ENCODE data around the gene ZNF784.

ZNF784 gene

GRCh38 chr19:55623561-55623960 is 805 bp downstream of the ZNF784 start:
- Histone ChIP-seq H3K36me3 (ENCODE audit: control insufficient read depth in 1 of 2, insufficient read depth in 2 of 2, low read length in 2 of 2) (peaks cover 3 to 19% of the 10 kb centered on the region in 2 donors), H3K4me3 (ENCODE audit: low read depth in 1 of 2, low read length in 2 of 2) (peak overlapping the region in 1 of 2 donors; percentile 13), H3K27ac (ENCODE audit: low read length) (no peak overlapping the region), H3K4me1 (ENCODE audit: control insufficient read depth in 1 of 2, insufficient read depth in 2 of 2, low read length in 2 of 2) (peaks cover 0 to 15% of the 10 kb centered on the region in 2 donors), H3K9me3 (ENCODE audit: control insufficient read depth in 1 of 2, low read length in 2 of 2) (no peaks in the 10 kb centered on the region), H3K27me3 (ENCODE audit: low read depth, low read length) (no peaks in the 10 kb centered on the region)

- no peak overlapping the region for H3K4me3 ChIP-seq (ENCODE audit: low read depth in 1 of 2, low read length in 2 of 2)
- H3K36me3 ChIP-seq (ENCODE audit: control insufficient read depth in 1 of 2, insufficient read depth in 2 of 2, low read length in 2 of 2): peaks cover 3 to 19% of the 10 kb centered on the region in 2 donors
- no peaks in the 10 kb centered on the region for H3K9me3 ChIP-seq (ENCODE audit: control insufficient read depth in 1 of 2, low read length in 2 of 2)
- no peak overlapping the region for H3K27ac ChIP-seq (ENCODE audit: low read length)
- H3K27me3 ChIP-seq (ENCODE audit: low read depth, low read length): no peaks in the 10 kb centered on the region
- peaks cover 0 to 15% of the 10 kb centered on the region in 2 donors for H3K4me1 ChIP-seq (ENCODE audit: control insufficient read depth in 1 of 2, insufficient read depth in 2 of 2, low read length in 2 of 2)
Measured at GRCh38 chr19:55623130-55623529, 1.2 kb downstream of the ZNF784 start.

GRCh38 chr19:55622242-55622969 is 2.0 kb downstream of the ZNF784 start:
- Histone ChIP-seq H3K27ac (ENCODE audit: low read length) (no peak overlapping the region), H3K36me3 (ENCODE audit: control insufficient read depth in 1 of 2, insufficient read depth in 2 of 2, low read length in 2 of 2) (peaks cover 3 to 22% of the 10 kb centered on the region in 2 donors), H3K27me3 (ENCODE audit: low read depth, low read length) (no peaks in the 10 kb centered on the region), H3K4me1 (ENCODE audit: control insufficient read depth in 1 of 2, insufficient read depth in 2 of 2, low read length in 2 of 2) (peaks cover 0 to 15% of the 10 kb centered on the region in 2 donors), H3K9me3 (ENCODE audit: control insufficient read depth in 1 of 2, low read length in 2 of 2) (no peaks in the 10 kb centered on the region), H3K4me3 (ENCODE audit: low read depth in 1 of 2, low read length in 2 of 2) (no peak overlapping the region)

- no peak overlapping the region for H3K4me3 ChIP-seq (ENCODE audit: low read depth in 1 of 2, low read length in 2 of 2)
- no peaks in the 10 kb centered on the region for H3K27me3 ChIP-seq (ENCODE audit: low read depth, low read length)
- peaks cover 3 to 27% of the 10 kb centered on the region in 2 donors for H3K36me3 ChIP-seq (ENCODE audit: control insufficient read depth in 1 of 2, insufficient read depth in 2 of 2, low read length in 2 of 2)
- no peaks in the 10 kb centered on the region for H3K9me3 ChIP-seq (ENCODE audit: control insufficient read depth in 1 of 2, low read length in 2 of 2)
- no peak overlapping the region for H3K27ac ChIP-seq (ENCODE audit: low read length)
- H3K4me1 ChIP-seq (ENCODE audit: control insufficient read depth in 1 of 2, insufficient read depth in 2 of 2, low read length in 2 of 2): peaks cover 0 to 15% of the 10 kb centered on the region in 2 donors
Measured at GRCh38 chr19:55621673-55622231, 2.6 kb downstream of the ZNF784 start.

- Histone ChIP-seq H3K4me3 (ENCODE audit: low read depth in 1 of 2, low read length in 2 of 2) (no peak overlapping the region), H3K9me3 (ENCODE audit: control insufficient read depth in 1 of 2, low read length in 2 of 2) (no peaks in the 10 kb centered on the region), H3K27me3 (ENCODE audit: low read depth, low read length) (no peaks in the 10 kb centered on the region), H3K4me1 (ENCODE audit: control insufficient read depth in 1 of 2, insufficient read depth in 2 of 2, low read length in 2 of 2) (peaks cover 0 to 15% of the 10 kb centered on the region in 2 donors), H3K27ac (ENCODE audit: low read length) (no peak overlapping the region), H3K36me3 (ENCODE audit: control insufficient read depth in 1 of 2, insufficient read depth in 2 of 2, low read length in 2 of 2) (peaks cover 3 to 32% of the 10 kb centered on the region in 2 donors)
Measured at GRCh38 chr19:55621205-55621672, 3.1 kb downstream of the ZNF784 start.

GRCh38 chr19:55620410-55621204 is 3.8 kb downstream of the ZNF784 start:
- H3K36me3 ChIP-seq (ENCODE audit: control insufficient read depth in 1 of 2, insufficient read depth in 2 of 2, low read length in 2 of 2): peaks cover 3 to 38% of the 10 kb centered on the region in 2 donors
- no peaks in the 10 kb centered on the region for H3K9me3 ChIP-seq (ENCODE audit: control insufficient read depth in 1 of 2, low read length in 2 of 2)
- H3K4me3 ChIP-seq (ENCODE audit: low read depth in 1 of 2, low read length in 2 of 2): no peak overlapping the region
- no peaks in the 10 kb centered on the region for H3K27me3 ChIP-seq (ENCODE audit: low read depth, low read length)
- no peak overlapping the region for H3K27ac ChIP-seq (ENCODE audit: low read length)
- H3K4me1 ChIP-seq (ENCODE audit: control insufficient read depth in 1 of 2, insufficient read depth in 2 of 2, low read length in 2 of 2): peaks cover 0 to 15% of the 10 kb centered on the region in 2 donors

- peaks cover 3 to 49% of the 10 kb centered on the region in 2 donors for H3K36me3 ChIP-seq (ENCODE audit: control insufficient read depth in 1 of 2, insufficient read depth in 2 of 2, low read length in 2 of 2)
- H3K27me3 ChIP-seq (ENCODE audit: low read depth, low read length): no peaks in the 10 kb centered on the region
- no peaks in the 10 kb centered on the region for H3K9me3 ChIP-seq (ENCODE audit: control insufficient read depth in 1 of 2, low read length in 2 of 2)
- peaks cover 0 to 9% of the 10 kb centered on the region in 2 donors for H3K4me1 ChIP-seq (ENCODE audit: control insufficient read depth in 1 of 2, insufficient read depth in 2 of 2, low read length in 2 of 2)
- no peak overlapping the region for H3K27ac ChIP-seq (ENCODE audit: low read length)
- H3K4me3 ChIP-seq (ENCODE audit: low read depth in 1 of 2, low read length in 2 of 2): no peak overlapping the region
Measured at GRCh38 chr19:55619286-55619685, 5.1 kb downstream of the ZNF784 start.

GRCh38 chr19:55618426-55618825 is 5.9 kb downstream of the ZNF784 start:
- Histone ChIP-seq H3K4me1 (ENCODE audit: control insufficient read depth in 1 of 2, insufficient read depth in 2 of 2, low read length in 2 of 2) (peaks cover 0 to 3% of the 10 kb centered on the region in 2 donors), H3K4me3 (ENCODE audit: low read depth in 1 of 2, low read length in 2 of 2) (no peak overlapping the region), H3K27ac (ENCODE audit: low read length) (no peak overlapping the region), H3K9me3 (ENCODE audit: control insufficient read depth in 1 of 2, low read length in 2 of 2) (no peaks in the 10 kb centered on the region), H3K27me3 (ENCODE audit: low read depth, low read length) (no peaks in the 10 kb centered on the region), H3K36me3 (ENCODE audit: control insufficient read depth in 1 of 2, insufficient read depth in 2 of 2, low read length in 2 of 2) (peaks cover 3 to 49% of the 10 kb centered on the region in 2 donors)

- H3K9me3 ChIP-seq (ENCODE audit: control insufficient read depth in 1 of 2, low read length in 2 of 2): no peaks in the 10 kb centered on the region
- no peak overlapping the region for H3K4me3 ChIP-seq (ENCODE audit: low read depth in 1 of 2, low read length in 2 of 2)
- H3K27me3 ChIP-seq (ENCODE audit: low read depth, low read length): no peaks in the 10 kb centered on the region
- H3K27ac ChIP-seq (ENCODE audit: low read length): no peak overlapping the region
- peaks cover 0 to 3% of the 10 kb centered on the region in 2 donors for H3K4me1 ChIP-seq (ENCODE audit: control insufficient read depth in 1 of 2, insufficient read depth in 2 of 2, low read length in 2 of 2)
- H3K36me3 ChIP-seq (ENCODE audit: control insufficient read depth in 1 of 2, insufficient read depth in 2 of 2, low read length in 2 of 2): peaks cover 3 to 48% of the 10 kb centered on the region in 2 donors
Measured at GRCh38 chr19:55617426-55617825, 6.9 kb downstream of the ZNF784 start.

- H3K9me3 ChIP-seq (ENCODE audit: control insufficient read depth in 1 of 2, low read length in 2 of 2): no peaks in the 10 kb centered on the region
- H3K27ac ChIP-seq (ENCODE audit: low read length): no peak overlapping the region
- no peaks in the 10 kb centered on the region for H3K27me3 ChIP-seq (ENCODE audit: low read depth, low read length)
- H3K4me3 ChIP-seq (ENCODE audit: low read depth in 1 of 2, low read length in 2 of 2): no peak overlapping the region
- peaks cover 3 to 39% of the 10 kb centered on the region in 2 donors for H3K36me3 ChIP-seq (ENCODE audit: control insufficient read depth in 1 of 2, insufficient read depth in 2 of 2, low read length in 2 of 2)
- H3K4me1 ChIP-seq (ENCODE audit: control insufficient read depth in 1 of 2, insufficient read depth in 2 of 2, low read length in 2 of 2): peaks cover 0 to 7% of the 10 kb centered on the region in 2 donors
Measured at GRCh38 chr19:55616395-55616875, 7.9 kb downstream of the ZNF784 start.

All from muscle layer of duodenum (tissue), 2 donors.